Hematopoietic multipotent progenitor cell treated with erythropoietin and hydrocortisone succinate and interleukin-3 and kit ligand, for 4 days (in vitro differentiated cells): Measurements from ENCODE around the gene PPM1L.
A peak's percentile ranks its signal among the peaks of the same experiment; 100 is the strongest.

Experiments used
- DNase-seq: peaks from one replicate; pipeline ENCODE4 v3.0.0-alpha.2; 2015

Gene PPM1L

GRCh38 chr3:160765211-160765610 lies 9.2 kb downstream of the PPM1L start:
- DNase-seq = no peak

GRCh38 chr3:160768031-160768430 lies 12.0 kb downstream of the PPM1L start:
- DNase-seq = no peak

- no peak for DNase-seq
These were observed 12.9 kb downstream of the PPM1L start for GRCh38 chr3:160768918-160769317.

GRCh38 chr3:160771811-160772459 lies 15.9 kb downstream of the PPM1L start:
- DNase-seq = no peak

- no peak for DNase-seq
These were observed 17.7 kb downstream of the PPM1L start for GRCh38 chr3:160773722-160774121.

GRCh38 chr3:160774172-160774571 lies 18.1 kb downstream of the PPM1L start:
- no peak for DNase-seq

GRCh38 chr3:160778480-160778879 lies 22.4 kb downstream of the PPM1L start:
- no peak for DNase-seq

GRCh38 chr3:160779040-160779439 lies 23.0 kb downstream of the PPM1L start:
- no peak for DNase-seq

- peak; percentile 42 for DNase-seq
These were observed 24.2 kb downstream of the PPM1L start for GRCh38 chr3:160780245-160780644.

- DNase-seq = no peak
These were observed 25.4 kb downstream of the PPM1L start for GRCh38 chr3:160781402-160781801.

- DNase-seq = no peak
These were observed 25.8 kb downstream of the PPM1L start for GRCh38 chr3:160781863-160782262.

- peak; percentile 28 for DNase-seq
These were observed 28.8 kb downstream of the PPM1L start for GRCh38 chr3:160784853-160785252.

GRCh38 chr3:160790726-160791125 lies 34.7 kb downstream of the PPM1L start:
- DNase-seq = no peak

- DNase-seq = no peak
These were observed 36.5 kb downstream of the PPM1L start for GRCh38 chr3:160792540-160792939.

- DNase-seq = no peak
These were observed 37.8 kb downstream of the PPM1L start for GRCh38 chr3:160793722-160794252.

- DNase-seq = no peak
These were observed 40.2 kb downstream of the PPM1L start for GRCh38 chr3:160796089-160796812.

GRCh38 chr3:160796813-160797164 lies 40.8 kb downstream of the PPM1L start:
- no peak for DNase-seq

GRCh38 chr3:160797356-160797755 lies 41.3 kb downstream of the PPM1L start:
- no peak for DNase-seq

GRCh38 chr3:160801386-160802118 lies 45.5 kb downstream of the PPM1L start:
- DNase-seq = peak; percentile 76

- no peak for DNase-seq
These were observed 48.7 kb downstream of the PPM1L start for GRCh38 chr3:160804762-160805161.

- DNase-seq = no peak
These were observed 50.1 kb downstream of the PPM1L start for GRCh38 chr3:160806094-160806493.

GRCh38 chr3:160806686-160807085 lies 50.7 kb downstream of the PPM1L start:
- DNase-seq = no peak

GRCh38 chr3:160808838-160809237 lies 52.8 kb downstream of the PPM1L start:
- no peak for DNase-seq

GRCh38 chr3:160809453-160809852 lies 53.4 kb downstream of the PPM1L start:
- no peak for DNase-seq
